GM12878 (cell line): ENCODE data around the gene GLB1L2. TPM values are rescaled to one million over a fixed set of nuclear protein-coding genes. Genes with fewer than 3 reads are reported as not detected.

Source experiments
- ATAC-seq: fragments of 200-7000 bp; cut with Tn5 transposase; 3 replicates; pipeline ENCODE4 v1.9.1; 2020; ENCODE audit warnings: mild to moderate bottlenecking, moderate library complexity
- BruUV-seq: library from RNA; stranded (reverse); fragments of 400-500 nt; replicated peaks from 2 replicates; lab custom pipeline; 2021; lab: Mats Ljungman, UMichigan
- CTCF ChIA-PET: fragments of 300-600 bp; sonication (Branson Sonifier 250); formaldehyde crosslinking; extraction: SDS; loops from one replicate; lab custom pipeline; 2021; ENCODE audit warnings: inconsistent platforms; lab: Yijun Ruan, JAX
- POLR2A ChIA-PET: fragments of 350-600 bp; formaldehyde crosslinking; extraction: SDS; loops from one replicate; lab custom pipeline; 2021; ENCODE audit warnings: inconsistent platforms; lab: Charles Lee
- RAD21 ChIA-PET: fragments of 300-600 bp; sonication (Branson Sonifier 250); formaldehyde crosslinking; loops from one replicate; lab custom pipeline; 2023; ENCODE audit warnings: antibody characterized with exemption; ENCODE audit not compliant: unreplicated experiment; lab: Charles Lee
- SMC1A ChIA-PET: fragments of 300-600 bp; sonication (Branson Sonifier 250); formaldehyde crosslinking; loops from one replicate; lab custom pipeline; 2023; ENCODE audit not compliant: unreplicated experiment, uncharacterized antibody; lab: Charles Lee
- DNase-seq: peaks from one replicate; pipeline ENCODE4 v3.0.0-alpha.2; 2011; ENCODE audit warnings: low read depth, low spot score
- FAIRE-seq: peaks from 3 replicates; lab custom pipeline; 2011; peaks lifted over from hg19 to GRCh38; lab: Jason Lieb, UNC
- H2AFZ ChIP-seq: 2 replicates; pipeline ENCODE4 v1.6.0; 2011; ENCODE audit warnings: low read depth, low read length, control low read depth; ENCODE audit not compliant: control insufficient read depth
- H3K27ac ChIP-seq: 2 replicates; pipeline ENCODE4 v1.5.1; 2011; ENCODE audit warnings: control low read depth; ENCODE audit not compliant: control insufficient read depth, insufficient read depth
- H3K27me3 ChIP-seq, 2 experiments: replicated peaks in 1 of 2; 2 replicates each; pipeline versions ENCODE4 v1.6.0 to v1.6.1; 2011; ENCODE audit warnings: low read length in 1 of 2; ENCODE audit not compliant: control insufficient read depth in 2 of 2, insufficient read depth in 2 of 2
- H3K36me3 ChIP-seq, 2 experiments: 2 replicates each; pipeline ENCODE4 v1.5.1; 2011; ENCODE audit warnings: low read length in 1 of 2; ENCODE audit not compliant: control insufficient read depth in 2 of 2, insufficient read depth in 2 of 2
- H3K4me1 ChIP-seq: 2 replicates; pipeline ENCODE4 v1.6.1; 2011; ENCODE audit warnings: mild to moderate bottlenecking, low read length, moderate library complexity, mixed read lengths; ENCODE audit not compliant: control insufficient read depth, insufficient read depth
- H3K4me2 ChIP-seq: 2 replicates; pipeline ENCODE4 v1.6.0; 2011; ENCODE audit warnings: control low read depth; ENCODE audit not compliant: control insufficient read depth, insufficient read depth
- H3K4me3 ChIP-seq: fragments of 200-600 bp; sonication (generic); 2 replicates; pipeline ENCODE4 v1.5.1; 2016
- H3K79me2 ChIP-seq: 2 replicates; pipeline ENCODE4 v1.6.0; 2011; ENCODE audit warnings: low read length; ENCODE audit not compliant: control insufficient read depth, insufficient read depth
- H3K9ac ChIP-seq: 2 replicates; pipeline ENCODE4 v1.8.0; 2011; ENCODE audit warnings: low read length, control low read depth, mixed read lengths; ENCODE audit not compliant: control insufficient read depth, insufficient read depth
- H3K9me3 ChIP-seq: replicated peaks from 3 replicates; pipeline ENCODE4 v1.5.1; 2011; ENCODE audit warnings: mild to moderate bottlenecking, low read length; ENCODE audit not compliant: control insufficient read depth, insufficient read depth
- H4K20me1 ChIP-seq: 2 replicates; pipeline ENCODE4 v1.6.0; 2011; ENCODE audit not compliant: control insufficient read depth, insufficient read depth
- WGBS: methylation state at CpG from one replicate; pipeline ENCODE4 v1.1.6; 2016; ENCODE audit warnings: low lambda C conversion rate; ENCODE audit not compliant: insufficient replicate concordance, insufficient coverage; ENCODE audit errors: missing lambda C conversion rate; 5-methylcytosine and 5-hydroxymethylcytosine counted together
- in situ Hi-C: fragments of 300-500 bp; cut with MboI; formaldehyde crosslinking; loops from 9 replicates; pipeline ENCODE4 v1.14.3; 2018; ENCODE audit warnings: mixed read lengths
- intact Hi-C: fragments of 100-400 bp; cut with micrococcal nuclease; formaldehyde crosslinking; loops from one replicate; pipeline ENCODE4 v1.14.2; 2022; ENCODE audit not compliant: unreplicated experiment
- polyA plus RNA-seq, 11 experiments: library from polyadenylated mRNA; depleted of rRNA in 4 of 11; unstranded in 6 of 11; stranded (reverse) in 5 of 11; fragments of >200 nt; fragmentation: Nextera tagmentation in 4 of 11; fragmentation: Illumina TruSeq in 1 of 11; extraction: Ambion mirVana in 4 of 11; extraction: Trizol in 1 of 11; gene quantifications; 1 replicate in 1 of 11; 2 replicates in 10 of 11; pipeline versions ENCODE4 v1.2.1 to v1.2.3, GENCODE V29; 2011 to 2016; ENCODE audit warnings: inconsistent platforms in 2 of 11, missing spikeins in 2 of 11, low read depth in 1 of 11
- total RNA-seq, 4 experiments: library from RNA; depleted of rRNA in 3 of 4; stranded (reverse); fragments of >200 nt in 3 of 4; fragmentation: Illumina TruSeq in 1 of 4; extraction: Trizol in 1 of 4; gene quantifications; 2 replicates each; pipeline versions ENCODE4 v1.2.1 to v1.2.3, GENCODE V29; 2013 to 2021
- TF ChIP-seq, protein P1 (sequence below), 3 experiments: IDR thresholded peaks in 2 of 3; conservative IDR thresholded peaks in 1 of 3; 2 replicates each; pipeline ENCODE4 v1.5.1; 2011; ENCODE audit warnings: low read depth in 3 of 3, low read length in 3 of 3, mild to moderate bottlenecking in 3 of 3, control low read depth in 2 of 3, moderate library complexity in 2 of 3, inconsistent platforms in 1 of 3, mixed read lengths in 1 of 3; ENCODE audit not compliant: control insufficient read depth in 2 of 3, insufficient read depth in 1 of 3; ENCODE audit errors: extremely low read depth in 1 of 3
- TF ChIP-seq, protein P2 (sequence below): fragments of 450-650 bp; IDR thresholded peaks from 2 replicates; pipeline ENCODE4 v1.6.1; 2017; ENCODE audit warnings: mild to moderate bottlenecking, low read depth, inconsistent platforms; ENCODE audit not compliant: poor library complexity, severe bottlenecking

Gene GLB1L2
- total and polyA plus RNA-seq, 10 of the 15 experiments (the other 5 are each of a cell fraction or from before 2014, with no cell fraction given), result 0.04 to 0.85 (median 0.49) TPM

DNA sequence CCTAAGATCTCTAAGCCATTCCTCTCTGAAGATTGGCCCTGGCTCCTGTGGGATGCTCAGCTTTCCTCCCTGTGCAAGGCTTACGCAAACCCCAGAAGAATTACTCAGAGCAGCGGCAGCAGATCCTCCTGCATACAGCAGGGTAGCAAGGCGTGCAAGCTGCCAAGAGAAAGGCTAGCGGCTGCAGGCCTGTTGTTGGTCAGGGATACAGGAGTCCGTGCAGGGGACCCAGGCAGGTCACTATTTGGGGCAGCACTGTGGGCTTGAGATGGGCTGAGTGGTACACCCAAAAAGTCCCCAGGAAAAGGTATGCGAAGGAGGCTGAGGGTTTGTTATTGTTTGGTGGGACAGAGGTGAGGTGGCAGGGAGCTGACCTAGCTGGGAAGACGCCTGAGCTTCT, 1.5 kb downstream of the GLB1L2 start:
- ChIA-PET RAD21 (no interaction called here), SMC1A (no interaction called here), POLR2A (no interaction called here), CTCF (no interaction called here)
- Histone ChIP-seq H2AFZ (no peak overlapping the region), H3K4me2 (no peak overlapping the region), H4K20me1 (no peaks in the 10 kb centered on the region), H3K9me3 (no peaks in the 10 kb centered on the region), H3K79me2 (no peaks in the 10 kb centered on the region), H3K36me3 (no peaks in the 10 kb centered on the region), H3K4me3 (no peak overlapping the region), H3K4me1 (no peaks in the 10 kb centered on the region; the same call in 1 of the 2 replicates), H3K27me3 (peaks cover 0 to 3% of the 10 kb centered on the region in 2 experiments; a peak in 3 of 4 replicates), H3K27ac (no peak overlapping the region), H3K9ac (no peak overlapping the region)
- ATAC-seq (no peak), FAIRE-seq (no peak), DNase-seq (no peak)
- TF ChIP-seq, protein P1, sequence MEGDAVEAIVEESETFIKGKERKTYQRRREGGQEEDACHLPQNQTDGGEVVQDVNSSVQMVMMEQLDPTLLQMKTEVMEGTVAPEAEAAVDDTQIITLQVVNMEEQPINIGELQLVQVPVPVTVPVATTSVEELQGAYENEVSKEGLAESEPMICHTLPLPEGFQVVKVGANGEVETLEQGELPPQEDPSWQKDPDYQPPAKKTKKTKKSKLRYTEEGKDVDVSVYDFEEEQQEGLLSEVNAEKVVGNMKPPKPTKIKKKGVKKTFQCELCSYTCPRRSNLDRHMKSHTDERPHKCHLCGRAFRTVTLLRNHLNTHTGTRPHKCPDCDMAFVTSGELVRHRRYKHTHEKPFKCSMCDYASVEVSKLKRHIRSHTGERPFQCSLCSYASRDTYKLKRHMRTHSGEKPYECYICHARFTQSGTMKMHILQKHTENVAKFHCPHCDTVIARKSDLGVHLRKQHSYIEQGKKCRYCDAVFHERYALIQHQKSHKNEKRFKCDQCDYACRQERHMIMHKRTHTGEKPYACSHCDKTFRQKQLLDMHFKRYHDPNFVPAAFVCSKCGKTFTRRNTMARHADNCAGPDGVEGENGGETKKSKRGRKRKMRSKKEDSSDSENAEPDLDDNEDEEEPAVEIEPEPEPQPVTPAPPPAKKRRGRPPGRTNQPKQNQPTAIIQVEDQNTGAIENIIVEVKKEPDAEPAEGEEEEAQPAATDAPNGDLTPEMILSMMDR (IDR thresholded peaks at IDR 0.05 in 2 of 3, conservative IDR thresholded peaks at IDR 0.05 in 1 of 3; ENCODE audit: control insufficient read depth in 2 of 3, extremely low read depth in 1 of 3, insufficient read depth in 1 of 3, low read depth in 3 of 3, low read length in 3 of 3), result no peak
- TF ChIP-seq, protein P2, sequence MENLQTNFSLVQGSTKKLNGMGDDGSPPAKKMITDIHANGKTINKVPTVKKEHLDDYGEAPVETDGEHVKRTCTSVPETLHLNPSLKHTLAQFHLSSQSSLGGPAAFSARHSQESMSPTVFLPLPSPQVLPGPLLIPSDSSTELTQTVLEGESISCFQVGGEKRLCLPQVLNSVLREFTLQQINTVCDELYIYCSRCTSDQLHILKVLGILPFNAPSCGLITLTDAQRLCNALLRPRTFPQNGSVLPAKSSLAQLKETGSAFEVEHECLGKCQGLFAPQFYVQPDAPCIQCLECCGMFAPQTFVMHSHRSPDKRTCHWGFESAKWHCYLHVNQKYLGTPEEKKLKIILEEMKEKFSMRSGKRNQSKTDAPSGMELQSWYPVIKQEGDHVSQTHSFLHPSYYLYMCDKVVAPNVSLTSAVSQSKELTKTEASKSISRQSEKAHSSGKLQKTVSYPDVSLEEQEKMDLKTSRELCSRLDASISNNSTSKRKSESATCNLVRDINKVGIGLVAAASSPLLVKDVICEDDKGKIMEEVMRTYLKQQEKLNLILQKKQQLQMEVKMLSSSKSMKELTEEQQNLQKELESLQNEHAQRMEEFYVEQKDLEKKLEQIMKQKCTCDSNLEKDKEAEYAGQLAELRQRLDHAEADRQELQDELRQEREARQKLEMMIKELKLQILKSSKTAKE, result no peak
- in situ Hi-C loops, result no loop called here
- WGBS, result 58% methylated on average over 7 of the region's 7 CpGs
- BruUV-seq, result no TSS peak
- intact Hi-C loops, result no loop called here
